Measurements from ENCODE around the gene S100A2.
"Not testable (repeated sequence)": the region's sequence is repeated elsewhere in the genome, so short reads cannot be mapped to it uniquely, and the experiment has no call there.

Gene S100A2

DNA sequence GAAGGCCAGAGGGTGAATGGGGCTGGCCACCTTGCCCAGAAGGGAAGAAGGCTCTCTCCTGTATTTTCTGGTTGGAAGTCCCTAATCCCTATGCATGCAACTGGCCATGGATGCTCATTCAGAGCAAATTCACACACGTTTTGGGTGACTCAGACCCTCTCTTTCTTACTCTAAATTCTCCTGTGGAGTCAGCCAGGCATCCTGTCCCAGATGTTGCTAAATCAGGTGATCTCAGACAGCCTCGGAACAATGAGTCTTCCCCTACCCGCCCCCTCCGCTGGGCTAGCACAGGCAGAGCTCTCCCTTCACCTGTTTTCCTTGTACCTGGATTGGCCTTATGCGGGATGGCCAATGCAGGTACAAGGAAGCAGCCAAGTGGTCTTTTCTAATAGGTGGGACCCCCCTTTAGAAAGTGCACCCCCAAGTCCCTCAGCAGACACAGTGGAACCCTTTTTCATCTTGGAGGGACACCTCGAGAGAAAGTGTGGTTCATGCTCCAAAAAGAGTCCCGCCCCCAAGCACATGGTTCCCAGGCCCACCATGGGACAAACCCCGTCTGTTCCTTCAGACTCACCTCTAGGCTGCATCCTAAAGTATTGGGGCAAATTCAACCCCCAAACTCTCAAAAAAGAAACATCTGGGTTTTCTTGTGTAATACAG is 38.5 kb downstream of the S100A2 start:
- DNase-seq, result no peak

DNA sequence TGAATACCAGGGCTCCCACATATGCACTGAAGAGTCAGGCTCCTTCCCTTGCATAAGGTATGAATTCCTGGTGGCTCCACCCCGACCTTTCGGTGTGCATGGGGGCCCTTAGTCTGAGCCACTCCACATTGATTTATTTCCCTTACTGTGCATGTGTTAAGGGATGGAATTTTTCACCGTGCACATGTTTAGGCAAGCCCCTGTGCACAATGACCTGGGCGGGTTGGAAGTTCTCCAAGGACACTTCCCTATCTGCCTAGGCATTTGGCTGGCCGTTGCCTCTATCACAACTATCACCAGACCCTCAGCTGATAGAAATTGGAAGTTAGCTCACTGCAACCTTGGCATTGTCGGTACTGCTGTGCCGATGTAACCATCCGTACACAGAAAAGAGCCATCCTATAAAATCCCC is 39.5 kb downstream of the S100A2 start:
- no peak for DNase-seq

DNA sequence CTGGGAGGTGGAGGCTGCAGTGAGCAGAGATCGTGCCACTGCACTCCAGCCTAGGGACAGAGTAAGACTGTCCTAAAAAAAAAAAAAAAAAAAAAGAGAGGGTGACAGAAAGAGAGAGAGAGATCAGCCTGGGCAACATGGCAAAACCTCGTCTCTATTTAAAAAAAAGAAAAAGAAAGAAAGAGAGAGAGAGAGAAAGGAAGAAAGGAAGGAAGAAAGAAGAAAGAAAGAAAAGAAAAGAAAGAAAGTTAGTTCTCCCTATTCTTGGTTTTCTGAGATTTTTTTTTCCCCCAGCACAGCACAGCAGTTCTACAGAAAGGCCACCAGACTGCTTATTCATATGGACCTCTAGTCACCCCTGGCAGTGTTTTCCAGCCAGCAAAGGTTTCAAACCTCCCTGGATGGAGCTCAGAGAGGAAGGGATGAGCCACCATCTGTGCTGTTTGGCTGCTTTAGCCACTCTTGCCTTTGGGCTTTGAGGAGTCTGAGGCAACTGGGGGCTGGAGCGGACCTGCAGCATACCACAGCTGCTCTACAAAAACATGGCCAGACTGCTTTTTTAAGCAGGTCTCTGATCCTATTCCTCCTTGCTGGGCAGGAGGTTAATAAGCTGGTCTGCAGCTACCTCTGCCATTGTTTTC is 40.4 kb downstream of the S100A2 start:
- no peak for DNase-seq

DNA sequence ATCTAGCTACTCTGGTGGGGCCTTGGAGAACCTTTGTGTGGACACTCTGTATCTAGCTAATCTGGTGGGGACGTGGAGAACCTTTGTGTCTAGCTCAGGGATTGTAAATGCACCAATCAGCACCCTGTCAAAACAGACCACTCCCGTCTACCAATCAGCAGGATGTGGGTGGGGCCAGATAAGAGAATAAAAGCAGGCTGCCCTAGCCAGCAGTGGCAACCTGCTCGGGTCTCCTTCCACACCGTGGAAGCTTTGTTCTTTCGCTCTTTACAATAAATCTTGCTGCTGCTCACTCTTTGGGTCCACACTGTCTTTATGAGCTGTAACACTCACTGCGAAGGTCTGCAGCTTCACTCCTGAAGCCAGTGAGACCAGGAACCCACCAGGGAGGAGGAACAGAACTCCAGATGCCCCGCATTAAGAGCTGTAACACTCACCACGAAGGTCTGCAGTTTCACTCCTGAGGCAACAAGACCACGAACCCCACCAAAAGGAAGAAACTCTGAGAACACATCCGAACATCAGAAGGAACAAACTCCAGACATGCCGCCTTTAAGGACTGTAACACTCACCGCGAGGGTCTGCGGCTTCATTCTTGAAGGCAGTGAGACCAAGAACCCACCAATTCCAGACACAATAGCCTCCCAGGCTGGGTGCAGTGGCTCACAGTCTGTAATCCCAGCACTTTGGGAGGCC is 43.1 kb downstream of the S100A2 start:
- DNase-seq, result not testable (repeated sequence)

DNA sequence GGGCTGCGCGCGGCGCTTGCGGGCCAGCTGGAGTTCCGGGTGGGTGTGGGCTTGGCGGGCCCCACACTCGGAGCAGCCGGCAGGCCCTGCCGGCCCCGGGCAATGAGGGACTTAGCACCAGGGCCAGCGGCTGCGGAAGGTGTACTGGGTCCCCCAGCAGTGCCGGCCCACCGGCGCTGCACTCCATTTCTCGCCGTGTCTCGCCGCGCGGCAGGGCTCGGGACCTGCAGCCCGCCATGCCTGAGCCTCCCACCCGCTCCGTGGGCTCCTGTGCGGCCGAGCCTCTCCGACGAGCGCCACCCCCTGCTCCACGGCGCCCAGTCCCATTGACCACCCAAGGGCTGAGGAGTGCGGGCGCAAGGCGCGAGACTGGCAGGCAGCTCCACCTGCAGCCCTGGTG is 43.8 kb downstream of the S100A2 start:
- not testable (repeated sequence) for DNase-seq

DNA sequence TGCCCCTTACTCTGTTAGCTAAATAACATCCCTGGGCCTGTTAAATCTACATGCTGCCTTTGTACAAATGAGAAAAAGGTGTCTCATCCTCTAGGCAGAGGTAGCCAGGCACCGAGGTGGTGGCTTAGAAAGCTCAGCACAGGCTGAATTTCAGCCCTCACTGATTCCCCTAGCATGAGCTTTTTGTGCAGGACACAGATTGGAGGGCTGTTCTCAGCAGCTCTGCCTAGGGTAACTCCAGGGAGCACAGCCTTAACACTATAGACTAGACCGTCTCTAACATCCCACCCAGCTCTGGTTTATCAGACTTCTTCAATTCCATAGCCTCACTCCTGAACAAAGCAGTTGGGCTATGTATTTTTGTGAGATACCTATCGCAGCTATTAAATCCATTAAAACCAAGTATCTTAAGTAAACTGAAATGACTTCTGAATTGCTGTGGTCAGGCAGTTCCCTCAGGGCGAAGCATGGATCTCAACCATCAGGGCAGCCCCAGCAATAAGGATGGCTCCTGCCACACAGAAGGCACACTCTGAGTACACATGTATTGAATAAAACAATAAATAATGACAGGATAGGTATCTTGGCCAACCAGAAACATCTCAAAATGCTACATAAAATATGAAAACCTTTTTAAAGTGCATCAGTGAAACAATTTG is 44.7 kb downstream of the S100A2 start:
- no peak for DNase-seq

DNA sequence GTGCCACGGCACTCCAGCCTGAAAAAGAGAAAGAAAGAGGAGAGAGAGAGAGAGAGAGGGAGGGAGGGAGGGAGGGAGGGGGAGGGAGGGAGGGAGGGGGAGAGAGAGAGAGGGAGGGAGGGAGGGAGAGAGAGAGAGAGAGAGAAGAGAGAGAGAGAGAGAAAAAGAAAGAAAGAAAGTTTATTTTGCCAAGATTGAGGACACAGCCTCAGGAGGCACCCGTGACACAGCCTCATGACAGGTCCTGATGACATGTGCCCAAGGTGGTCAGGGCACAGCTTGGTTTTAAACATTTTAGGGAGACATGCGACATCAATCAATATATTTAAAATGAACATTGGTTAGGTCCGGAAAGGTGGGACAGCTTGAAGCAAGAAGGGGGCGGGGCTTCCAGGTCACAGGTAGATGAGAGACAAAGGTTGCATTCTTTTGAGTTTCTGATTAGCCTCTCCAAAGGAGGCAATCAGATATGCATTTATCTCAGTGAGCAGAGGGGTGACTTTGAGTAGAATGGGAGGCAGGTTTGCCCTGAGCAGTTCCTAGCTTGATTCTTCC is 45.4 kb downstream of the S100A2 start:
- DNase-seq, result not testable (repeated sequence)

DNA sequence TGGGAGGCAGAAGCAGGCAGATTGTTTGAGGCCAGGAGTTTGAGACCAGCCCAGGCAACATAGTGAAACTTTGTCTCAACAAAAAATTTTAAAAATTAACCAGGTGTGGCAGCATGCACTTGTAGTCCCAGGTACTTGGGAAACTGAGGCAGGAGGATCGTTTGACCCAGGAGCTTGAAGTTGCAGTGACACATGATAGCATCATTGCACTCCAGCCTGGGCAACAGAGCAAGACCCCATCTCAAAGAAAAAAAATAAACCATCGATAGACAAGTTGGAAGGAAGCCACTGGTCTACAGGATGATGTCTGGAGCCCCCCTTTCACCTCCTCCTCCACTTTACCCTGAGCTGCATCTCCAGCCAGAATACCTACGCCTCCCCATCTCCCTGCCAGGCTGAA is 46.4 kb downstream of the S100A2 start:
- no peak for DNase-seq

DNA sequence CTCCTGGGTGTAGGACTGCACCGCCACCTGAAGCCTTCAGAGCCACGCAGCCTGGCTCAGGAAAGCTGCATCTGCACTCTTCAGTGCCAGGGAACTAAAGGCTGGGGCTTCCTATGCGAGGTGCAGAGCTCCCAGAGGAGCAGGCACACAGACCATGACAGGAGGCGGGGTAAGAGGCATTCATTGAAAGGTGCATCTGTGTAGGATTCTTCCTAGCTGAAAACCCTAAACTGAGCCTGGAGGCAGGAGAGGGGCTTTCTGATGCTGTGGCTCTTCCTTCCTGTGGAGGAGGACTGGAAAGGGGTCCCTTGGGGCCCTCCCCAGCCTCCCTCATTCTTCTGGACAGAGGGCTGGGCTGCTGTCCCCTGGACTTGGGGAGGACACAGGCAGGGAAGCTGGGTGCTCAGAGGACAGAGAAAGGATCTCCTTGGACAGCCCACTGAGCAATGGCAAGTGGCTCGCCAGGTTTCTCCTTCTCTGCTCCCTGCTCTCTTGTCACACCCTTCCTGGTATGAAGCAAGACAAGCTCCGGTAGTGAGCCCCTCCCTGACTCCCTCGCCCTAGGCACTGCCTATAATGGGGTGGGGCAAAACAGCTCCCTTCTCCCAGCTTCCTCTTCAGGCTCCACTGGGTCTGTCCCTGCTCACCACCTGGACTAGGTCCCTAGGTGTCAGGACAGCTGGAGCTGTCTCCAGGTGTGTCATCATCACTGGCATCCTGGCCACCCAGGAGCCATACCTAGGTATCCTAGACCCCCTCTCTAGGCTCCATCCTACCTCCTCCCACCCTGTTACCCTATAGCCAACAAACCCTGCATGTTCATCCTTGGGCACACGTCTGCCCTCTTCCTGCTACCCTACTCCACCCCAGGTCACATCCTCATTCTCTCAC is 49.9 kb downstream of the S100A2 start:
- no peak for DNase-seq

DNA sequence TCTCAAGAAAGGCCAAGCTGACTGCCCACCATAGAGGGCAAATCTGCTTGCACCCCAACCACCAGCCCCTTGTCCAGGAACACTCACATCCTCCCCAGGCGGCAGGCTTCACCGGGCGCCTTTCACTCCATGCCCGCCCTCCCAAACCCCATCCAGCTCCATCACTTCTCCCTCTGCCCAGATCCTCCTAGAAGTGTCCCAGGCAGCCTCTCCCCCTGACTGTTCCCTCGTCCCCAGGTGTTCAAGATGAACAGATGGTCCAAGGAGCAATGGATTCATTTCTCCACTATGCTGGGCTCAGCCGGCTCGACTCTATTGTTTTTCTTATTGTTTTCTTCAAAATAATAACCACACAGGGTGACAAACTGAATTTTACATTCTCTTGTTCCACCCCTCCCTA is 52.0 kb downstream of the S100A2 start:
- DNase-seq, result no peak

DNA sequence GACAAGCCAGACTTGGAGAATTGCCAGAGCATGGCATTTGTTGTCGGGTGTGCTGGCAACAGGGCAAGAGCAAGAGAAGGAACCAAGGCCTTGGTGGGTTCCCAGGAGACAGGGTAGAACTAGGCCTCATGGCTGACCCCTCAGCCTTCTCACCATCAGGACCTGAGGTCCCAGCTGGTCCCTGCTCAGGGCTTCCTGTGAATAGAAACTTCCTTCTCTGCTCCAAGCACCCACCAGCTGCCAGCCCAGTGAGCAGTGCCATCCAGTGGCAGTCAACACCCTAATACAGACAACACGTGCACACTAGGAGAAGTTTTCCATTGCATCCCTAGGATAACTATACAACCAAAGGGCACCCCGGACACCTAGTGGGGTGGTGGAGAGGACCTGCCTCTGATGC is 52.6 kb downstream of the S100A2 start:
- no peak for DNase-seq

Data from T-helper 9 cell (primary cell).